OCI-LY7 (cell line): ENCODE measurements around the gene PDXK. TPM values are rescaled to one million over a fixed set of nuclear protein-coding genes. Genes with fewer than 3 reads are reported as not detected.

Source experiments
- BruUV-seq: library from RNA; stranded (reverse); fragments of 400-500 nt; replicated peaks from 2 replicates; lab custom pipeline; 2021; lab: Mats Ljungman, UMichigan
- CTCF ChIA-PET: fragments of 300-600 bp; sonication (Branson Sonifier 250); formaldehyde crosslinking; loops from one replicate; lab custom pipeline; 2022; ENCODE audit warnings: antibody characterized with exemption; ENCODE audit not compliant: unreplicated experiment; lab: Charles Lee
- POLR2A ChIA-PET: fragments of 300-600 bp; sonication (Branson Sonifier 250); formaldehyde crosslinking; loops from one replicate; lab custom pipeline; 2022; ENCODE audit warnings: antibody characterized with exemption; lab: Charles Lee
- DNase-seq: peaks from one replicate; pipeline ENCODE4 v3.0.0-alpha.2; 2015; ENCODE audit warnings: low spot score
- H2AFZ ChIP-seq: fragments of 200-600 bp; sonication (generic), shearing (Covaris generic); 2 replicates; pipeline ENCODE4 v1.6.1; 2014; ENCODE audit warnings: mild to moderate bottlenecking, antibody characterized with exemption, low read length, moderate library complexity
- H3K27ac ChIP-seq: fragments of 200-600 bp; sonication (generic); 2 replicates; pipeline ENCODE4 v1.5.1; 2014; ENCODE audit warnings: mixed run types, low read depth, mild to moderate bottlenecking, moderate library complexity, low read length, inconsistent platforms; ENCODE audit not compliant: poor library complexity, severe bottlenecking
- H3K36me3 ChIP-seq: fragments of 200-600 bp; sonication (generic); 2 replicates; pipeline ENCODE4 v1.6.1; 2014; ENCODE audit warnings: mild to moderate bottlenecking, antibody characterized with exemption, low read length, moderate library complexity, mixed read lengths; ENCODE audit not compliant: insufficient read depth
- H3K4me1 ChIP-seq: fragments of 200-600 bp; sonication (generic); 2 replicates; pipeline ENCODE4 v1.5.1; 2014; ENCODE audit warnings: mild to moderate bottlenecking, low read length; ENCODE audit not compliant: insufficient read depth, poor library complexity, severe bottlenecking
- H3K4me2 ChIP-seq: fragments of 200-600 bp; sonication (generic); 2 replicates; pipeline ENCODE4 v1.6.1; 2014; ENCODE audit warnings: mild to moderate bottlenecking, low read length
- H3K4me3 ChIP-seq: fragments of 200-600 bp; sonication (generic); 2 replicates; pipeline ENCODE4 v1.5.1; 2014; ENCODE audit warnings: mild to moderate bottlenecking, low read depth, low read length; ENCODE audit not compliant: poor library complexity, severe bottlenecking
- H3K79me2 ChIP-seq: fragments of 200-600 bp; sonication (generic); 2 replicates; pipeline ENCODE4 v1.6.1; 2016; ENCODE audit warnings: low read depth, mild to moderate bottlenecking, low read length, moderate library complexity, mixed read lengths; ENCODE audit not compliant: insufficient read depth
- H3K9me2 ChIP-seq: fragments of 200-600 bp; sonication (generic); 2 replicates; pipeline ENCODE4 v1.6.1; 2016; ENCODE audit warnings: mild to moderate bottlenecking, low read length, mixed read lengths; ENCODE audit not compliant: insufficient read depth
- H3K9me3 ChIP-seq: fragments of 200-600 bp; sonication (generic); 2 replicates; pipeline ENCODE4 v1.6.1; 2014; ENCODE audit warnings: mild to moderate bottlenecking, mixed run types, low read length, mixed read lengths
- H4K20me1 ChIP-seq: fragments of 200-600 bp; sonication (generic); 2 replicates; pipeline ENCODE4 v1.6.1; 2014; ENCODE audit warnings: mild to moderate bottlenecking, antibody characterized with exemption, low read length, moderate library complexity, mixed read lengths; ENCODE audit not compliant: insufficient read depth
- CTCF ChIP-seq: fragments of 200-600 bp; sonication (generic); conservative IDR thresholded peaks from 2 replicates; pipeline ENCODE4 v1.5.1; 2014; ENCODE audit warnings: mild to moderate bottlenecking, antibody characterized with exemption, low read length, moderate library complexity, mixed read lengths
- EZH2phosphoT487 ChIP-seq: fragments of 200-600 bp; sonication (generic); IDR thresholded peaks from 2 replicates; pipeline ENCODE4 v1.6.1; 2018; ENCODE audit warnings: low read depth, borderline replicate concordance, mild to moderate bottlenecking, mixed run types, antibody characterized with exemption, low read length, moderate library complexity, mixed read lengths
- intact Hi-C: fragments of 100-400 bp; cut with micrococcal nuclease; formaldehyde crosslinking; loops from one replicate; pipeline ENCODE4 v1.10.0; 2022; ENCODE audit not compliant: unreplicated experiment
- total RNA-seq, 2 experiments: library from RNA; depleted of rRNA in 1 of 2; stranded (reverse); fragments of >200 nt in 1 of 2; shearing (Covaris generic) in 1 of 2; gene quantifications; 2 replicates each; pipeline ENCODE4 v1.2.3, GENCODE V29; 2014 to 2022

The PDXK gene
- total RNA-seq, 2 experiments from 2014 or later, result 32.8 to 67.0 TPM

DNA sequence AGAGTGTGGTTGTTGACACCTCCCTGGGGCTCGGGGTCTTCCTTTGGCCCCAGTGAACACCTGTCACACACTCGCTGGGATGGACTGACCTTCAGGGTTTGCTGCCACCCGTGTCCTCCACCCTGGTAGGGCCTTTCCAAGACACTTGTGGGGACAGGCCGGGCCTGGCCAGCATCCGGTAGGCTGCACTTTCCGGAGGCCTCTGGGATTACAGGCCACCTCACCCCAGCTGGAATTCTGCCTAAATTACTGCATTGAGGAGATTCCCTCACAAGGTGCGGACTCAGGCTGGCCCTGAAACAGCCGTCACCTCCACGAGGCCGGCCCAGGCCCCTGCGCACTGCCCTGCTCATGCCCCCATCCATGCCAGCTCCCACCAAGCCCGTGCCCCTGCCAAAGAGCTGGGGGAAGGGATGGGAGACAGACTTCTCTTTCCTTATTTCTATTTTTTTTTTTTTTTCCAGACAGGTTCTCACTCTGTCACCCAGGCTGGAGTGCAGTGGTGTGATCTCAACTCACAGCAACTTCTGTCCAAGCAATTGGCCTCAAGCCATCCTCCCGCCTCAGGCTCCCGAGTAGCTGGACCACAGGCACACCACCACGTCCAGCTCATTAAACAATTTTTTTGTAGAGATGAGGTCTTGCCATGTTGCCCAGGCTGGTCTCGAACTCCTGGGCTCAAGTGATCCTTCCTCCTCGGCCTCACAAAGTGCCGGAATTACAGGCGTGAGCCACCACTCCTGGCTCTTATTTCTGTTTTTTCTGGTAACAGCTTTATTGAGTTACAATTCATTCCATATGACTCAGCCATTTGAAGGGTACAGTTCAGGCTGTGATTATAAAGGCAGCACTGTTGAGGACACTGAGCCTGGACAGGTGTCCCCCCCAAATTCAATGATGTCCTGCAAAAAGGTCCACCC, 45.9 kb downstream of the PDXK start:
- H3K4me1 ChIP-seq, result no peaks in the 10 kb centered on the region
- H3K9me2 ChIP-seq, result no peaks in the 10 kb centered on the region
- no peak overlapping the region for H3K4me2 ChIP-seq
- BruUV-seq, result no TSS peak
- no peaks in the 10 kb centered on the region for H4K20me1 ChIP-seq
- CTCF ChIA-PET, result interaction anchor here (0.5 kb wide), 1 partner anchor 186 kb away, joined by 3 read pairs; no protein-coding TSS in a partner anchor
- no peak overlapping the region for H3K27ac ChIP-seq
- DNase-seq, result no peak
- no peak overlapping the region for H3K4me3 ChIP-seq
- POLR2A ChIA-PET, result no interaction called here
- TF ChIP-seq CTCF (no peak), EZH2phosphoT487 (no peak)
- intact Hi-C loops, result no loop called here
- H2AFZ ChIP-seq, result no peak overlapping the region
- H3K36me3 ChIP-seq, result no peaks in the 10 kb centered on the region
- H3K79me2 ChIP-seq, result no peaks in the 10 kb centered on the region
- H3K9me3 ChIP-seq, result no peaks in the 10 kb centered on the region

DNA sequence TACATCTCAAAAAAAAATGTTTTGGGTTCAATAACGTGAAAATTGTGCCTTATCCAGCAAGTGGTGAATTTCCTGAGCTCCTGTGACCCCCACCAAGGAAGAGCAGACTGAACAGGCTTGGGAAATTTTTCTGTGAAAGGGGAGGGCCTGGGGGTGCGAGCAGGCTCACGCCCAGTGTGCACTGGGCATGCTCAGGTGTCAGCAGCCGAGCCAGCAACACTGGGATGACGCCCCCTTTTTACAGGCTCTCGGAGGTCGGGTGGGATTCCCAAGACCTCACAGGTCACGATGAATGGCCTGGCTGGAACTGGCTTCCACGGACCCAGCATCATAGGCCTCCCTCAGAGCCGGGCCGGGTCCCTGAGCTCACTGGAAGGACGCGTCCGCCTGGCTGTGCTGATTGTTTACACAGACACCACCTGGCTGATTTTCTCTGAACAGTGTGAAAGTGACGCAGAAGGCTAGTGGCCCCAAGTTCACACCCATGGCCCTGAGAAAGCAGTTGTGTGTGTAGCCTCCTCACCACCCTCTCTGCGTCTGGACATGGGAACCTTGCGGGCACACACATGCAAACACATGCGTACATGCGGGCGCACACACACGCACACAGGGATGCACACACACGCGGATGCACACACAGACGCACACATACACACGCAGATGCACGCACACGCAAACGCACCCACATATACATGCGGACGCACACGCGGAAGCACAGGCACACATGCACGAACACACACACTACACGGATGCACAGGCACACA, 48.0 kb downstream of the PDXK start:
- Histone ChIP-seq H4K20me1 (no peaks in the 10 kb centered on the region), H3K9me3 (no peaks in the 10 kb centered on the region), H3K4me2 (no peak overlapping the region), H3K9me2 (no peaks in the 10 kb centered on the region), H3K36me3 (0 out of 2 replicates have a peak, but pooled peaks cover 2% of the 10 kb centered on the region), H3K4me3 (no peak overlapping the region), H3K4me1 (no peaks in the 10 kb centered on the region), H3K27ac (no peak overlapping the region), H3K79me2 (no peaks in the 10 kb centered on the region), H2AFZ (no peak overlapping the region)
- no peak for DNase-seq
- intact Hi-C loops, result no loop called here
- CTCF ChIA-PET, result no interaction called here
- POLR2A ChIA-PET, result no interaction called here
- no peak for TF ChIP-seq CTCF
- no peak for TF ChIP-seq EZH2phosphoT487
- BruUV-seq, result no TSS peak
